NCI-H1092 treated with DMSO at 0.1 percent for 48 hours (cell line): ENCODE measurements around the gene NTM.
"Not testable (repeated sequence)": the region's sequence is repeated elsewhere in the genome, so short reads cannot be mapped to it uniquely, and the experiment has no call there.

ENCODE experiments used
- DNase-seq: peaks from one replicate; lab custom pipeline; 2025; lab: John Stamatoyannopoulos, UW

The NTM gene

DNA sequence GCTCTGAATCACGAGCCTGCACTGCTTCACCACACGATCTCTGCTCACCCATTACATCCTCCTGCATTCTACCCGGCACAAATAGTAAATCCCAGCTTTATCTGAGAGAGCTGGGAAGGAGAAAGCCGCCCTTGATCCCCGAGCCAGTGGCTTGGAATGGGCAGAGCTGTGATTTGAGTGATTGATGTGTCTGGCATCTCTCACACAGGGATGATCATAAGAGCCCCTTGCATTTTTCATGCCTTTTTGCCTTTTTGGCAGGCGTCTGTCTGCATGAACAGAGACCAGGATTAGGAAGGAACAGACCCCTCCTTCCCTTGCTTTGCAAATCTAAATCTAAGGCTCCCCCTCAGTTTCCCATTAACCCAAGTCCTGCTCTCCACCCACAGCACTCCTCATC, 945.3 kb downstream of the NTM start:
- DNase-seq: no peak

DNA sequence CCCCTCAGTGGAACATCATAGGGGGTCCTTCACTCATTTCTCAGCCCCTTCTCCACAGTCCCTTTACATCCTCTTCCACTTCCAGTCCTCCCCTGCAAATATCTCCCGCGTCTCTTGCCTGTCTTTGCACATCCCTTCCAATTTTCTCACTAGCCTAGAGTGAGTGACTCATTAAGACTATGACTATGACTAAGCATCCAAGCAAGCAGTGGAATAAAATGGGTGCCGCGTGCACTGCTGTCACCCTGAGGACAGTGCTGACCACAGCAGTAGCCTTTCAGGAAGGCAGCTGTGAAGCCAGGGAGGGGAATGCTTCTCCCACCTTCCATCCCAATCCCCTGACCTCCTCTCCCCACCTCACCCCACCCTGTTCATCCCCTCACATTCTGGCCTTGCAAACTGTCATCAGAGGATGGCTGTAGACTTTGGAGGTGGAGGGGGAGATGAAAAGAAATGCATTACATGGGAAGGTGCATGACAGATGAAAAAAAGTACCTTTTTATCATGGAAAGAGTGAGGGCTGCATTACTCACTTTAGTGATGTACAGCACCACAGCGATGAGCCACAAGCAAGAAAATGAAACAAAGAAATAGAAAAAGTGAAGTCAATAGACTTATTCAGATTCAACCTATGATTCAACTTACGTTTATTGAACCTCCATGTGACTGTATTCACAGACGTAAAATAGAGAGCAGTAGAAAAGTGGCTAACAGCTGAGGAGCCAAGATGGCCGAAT, 948.2 kb downstream of the NTM start:
- DNase-seq: no peak

- not testable (repeated sequence) for DNase-seq
Measured at GRCh38 chr11:132319419-132319818, 949.0 kb downstream of the NTM start.

DNA sequence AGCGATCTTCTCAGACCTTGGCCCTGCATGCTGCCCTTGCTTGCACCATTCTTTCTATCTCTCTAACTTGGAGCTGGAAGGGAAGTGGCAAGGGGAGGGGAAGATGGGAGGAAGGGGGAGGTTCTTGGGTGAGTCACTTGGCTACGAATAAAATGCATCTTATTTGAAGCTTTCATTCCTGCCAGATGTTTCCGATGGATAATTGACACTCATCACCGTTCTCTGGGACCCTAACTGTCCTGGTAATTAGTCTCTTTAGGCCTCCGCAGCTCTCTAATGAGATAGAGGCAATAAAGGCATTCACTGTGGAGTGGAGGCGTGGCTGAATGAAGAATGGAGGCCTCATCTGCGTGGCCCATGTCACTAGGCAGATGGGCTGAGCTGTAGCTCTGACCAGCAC, 960.1 kb downstream of the NTM start:
- DNase-seq: no peak

GRCh38 chr11:132332521-132332920, 962.1 kb downstream of the NTM start:
- DNase-seq: no peak

GRCh38 chr11:132334769-132335280, 964.4 kb downstream of the NTM start:
- DNase-seq: no peak

GRCh38 chr11:132335311-132335710, 964.9 kb downstream of the NTM start:
- DNase-seq: no peak

- DNase-seq: no peak
Measured at GRCh38 chr11:132336781-132337535, 966.5 kb downstream of the NTM start.

- DNase-seq: no peak
Measured at GRCh38 chr11:132337819-132338416, 967.5 kb downstream of the NTM start.

DNA sequence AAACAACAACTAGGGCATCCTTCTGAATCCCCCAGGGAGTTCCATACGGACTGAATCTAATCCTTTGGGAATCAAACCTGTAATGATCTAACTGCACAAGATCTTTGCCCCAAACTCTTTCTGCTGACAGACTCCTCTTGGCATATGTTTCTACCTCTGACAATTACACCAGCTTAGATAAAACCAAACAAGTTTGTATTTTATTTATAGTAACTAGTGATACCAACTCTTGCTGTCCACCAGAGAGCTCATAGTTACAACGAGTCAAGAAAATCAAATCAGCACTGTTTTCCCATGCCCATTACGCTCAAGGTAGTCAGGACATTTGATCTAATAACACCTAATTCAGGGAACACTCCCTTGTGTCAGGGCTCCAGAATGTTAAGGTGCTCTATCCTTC, 972.0 kb downstream of the NTM start:
- DNase-seq: no peak

- no peak for DNase-seq
Measured at GRCh38 chr11:132343445-132344175, 973.2 kb downstream of the NTM start.

- DNase-seq: no peak
Measured at GRCh38 chr11:132346558-132347148, 976.2 kb downstream of the NTM start.

GRCh38 chr11:132347156-132348090, 977.0 kb downstream of the NTM start:
- no peak for DNase-seq

- no peak for DNase-seq
Measured at GRCh38 chr11:132349811-132350733, 979.7 kb downstream of the NTM start.

DNA sequence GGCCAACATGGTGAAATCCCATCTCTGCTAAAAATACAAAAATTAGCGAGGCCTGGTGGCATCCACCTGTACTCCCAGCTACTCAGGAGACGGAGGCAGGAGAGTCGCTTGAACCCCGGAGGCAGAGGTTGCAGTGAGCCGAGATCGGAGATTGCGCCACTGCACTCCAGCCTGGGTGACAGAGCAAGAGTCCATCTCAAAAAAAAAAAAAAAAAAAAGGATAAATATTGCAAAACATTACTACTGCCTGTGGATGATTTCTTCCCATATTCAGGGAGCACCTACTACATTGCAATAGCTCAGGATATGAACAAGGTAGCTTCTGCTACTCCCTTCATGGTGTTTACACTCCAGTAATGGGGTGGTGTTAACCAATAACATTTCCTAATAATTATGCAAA, 980.6 kb downstream of the NTM start:
- no peak for DNase-seq

DNA sequence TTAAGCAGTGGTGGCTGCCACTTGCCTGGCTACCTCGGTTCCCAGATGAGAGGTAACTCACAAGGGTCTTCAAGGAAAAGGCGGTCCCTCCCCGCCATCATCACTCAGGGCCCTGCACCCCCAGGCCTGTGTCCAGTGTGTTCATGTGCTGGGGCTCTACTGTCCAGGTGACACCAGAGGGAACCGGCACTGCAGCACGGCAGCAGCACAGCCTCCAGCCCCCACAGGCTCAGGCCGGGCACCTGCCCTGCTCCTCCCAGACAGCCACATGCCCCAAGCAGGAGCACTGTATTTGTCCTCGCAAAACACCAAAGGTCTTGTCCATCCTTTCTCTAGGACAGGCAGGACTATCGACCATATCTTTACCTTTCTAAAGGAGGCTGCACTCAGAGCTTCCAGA, 982.1 kb downstream of the NTM start:
- DNase-seq: no peak

GRCh38 chr11:132353255-132353654, 982.8 kb downstream of the NTM start:
- no peak for DNase-seq

- DNase-seq: no peak
Measured at GRCh38 chr11:132357811-132358572, 987.6 kb downstream of the NTM start.

DNA sequence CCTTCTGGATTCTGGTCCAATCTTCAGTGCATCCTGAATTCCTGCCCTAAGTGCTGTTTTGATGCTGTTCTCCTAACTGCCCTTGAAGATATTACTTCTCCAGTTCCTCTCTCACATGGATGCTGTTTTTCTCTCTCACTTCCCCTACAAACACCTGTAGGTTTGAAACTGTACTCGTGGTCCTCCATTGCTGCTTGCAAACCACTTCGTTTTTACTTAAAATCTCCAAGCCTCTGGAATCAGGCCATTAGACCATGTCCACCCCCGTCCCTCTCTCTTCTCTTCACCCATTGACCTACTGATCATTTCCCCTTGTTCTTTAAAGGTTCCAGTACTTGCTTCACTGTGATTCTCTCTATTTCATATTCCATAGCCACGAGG, 988.1 kb downstream of the NTM start:
- DNase-seq: no peak
